Retinal pigment epithelial cell (primary cell): ENCODE measurements around the gene NCOA6.

Experiments
- DNase-seq: peaks from one replicate; pipeline ENCODE4 v3.0.0-alpha.2; 2010; ENCODE audit warnings: low read depth
- H3K4me3 ChIP-seq: 2 replicates; pipeline ENCODE4 v1.5.1; 2011; ENCODE audit warnings: mild to moderate bottlenecking, low read length, control low read depth, moderate library complexity
- TF ChIP-seq, protein P1 (sequence below): conservative IDR thresholded peaks from 2 replicates; pipeline ENCODE4 v1.5.1; 2011; ENCODE audit warnings: low read depth, low read length, control low read depth, inconsistent platforms

The NCOA6 gene

DNA sequence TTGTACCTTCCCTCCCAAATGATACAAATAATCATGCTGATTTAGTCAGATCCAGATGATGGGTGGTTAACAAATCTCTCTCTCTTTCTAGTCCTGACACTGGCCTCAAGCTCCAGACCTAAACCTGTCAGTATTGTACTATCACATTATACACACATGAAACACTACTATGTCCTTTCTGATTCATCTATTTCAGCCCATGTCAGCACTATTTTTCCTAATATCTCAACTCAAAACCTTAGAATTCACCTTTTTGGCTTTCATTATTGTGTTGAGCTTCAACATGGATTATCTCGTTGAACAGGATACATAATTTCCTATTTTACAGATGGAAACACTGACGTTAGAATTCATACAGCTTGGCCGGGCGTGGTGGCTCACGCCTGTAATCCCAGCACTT is 152.0 kb downstream of the NCOA6 start:
- no peak for DNase-seq
- TF ChIP-seq, protein P1, sequence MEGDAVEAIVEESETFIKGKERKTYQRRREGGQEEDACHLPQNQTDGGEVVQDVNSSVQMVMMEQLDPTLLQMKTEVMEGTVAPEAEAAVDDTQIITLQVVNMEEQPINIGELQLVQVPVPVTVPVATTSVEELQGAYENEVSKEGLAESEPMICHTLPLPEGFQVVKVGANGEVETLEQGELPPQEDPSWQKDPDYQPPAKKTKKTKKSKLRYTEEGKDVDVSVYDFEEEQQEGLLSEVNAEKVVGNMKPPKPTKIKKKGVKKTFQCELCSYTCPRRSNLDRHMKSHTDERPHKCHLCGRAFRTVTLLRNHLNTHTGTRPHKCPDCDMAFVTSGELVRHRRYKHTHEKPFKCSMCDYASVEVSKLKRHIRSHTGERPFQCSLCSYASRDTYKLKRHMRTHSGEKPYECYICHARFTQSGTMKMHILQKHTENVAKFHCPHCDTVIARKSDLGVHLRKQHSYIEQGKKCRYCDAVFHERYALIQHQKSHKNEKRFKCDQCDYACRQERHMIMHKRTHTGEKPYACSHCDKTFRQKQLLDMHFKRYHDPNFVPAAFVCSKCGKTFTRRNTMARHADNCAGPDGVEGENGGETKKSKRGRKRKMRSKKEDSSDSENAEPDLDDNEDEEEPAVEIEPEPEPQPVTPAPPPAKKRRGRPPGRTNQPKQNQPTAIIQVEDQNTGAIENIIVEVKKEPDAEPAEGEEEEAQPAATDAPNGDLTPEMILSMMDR = no peak
- no peak overlapping the region for H3K4me3 ChIP-seq

DNA sequence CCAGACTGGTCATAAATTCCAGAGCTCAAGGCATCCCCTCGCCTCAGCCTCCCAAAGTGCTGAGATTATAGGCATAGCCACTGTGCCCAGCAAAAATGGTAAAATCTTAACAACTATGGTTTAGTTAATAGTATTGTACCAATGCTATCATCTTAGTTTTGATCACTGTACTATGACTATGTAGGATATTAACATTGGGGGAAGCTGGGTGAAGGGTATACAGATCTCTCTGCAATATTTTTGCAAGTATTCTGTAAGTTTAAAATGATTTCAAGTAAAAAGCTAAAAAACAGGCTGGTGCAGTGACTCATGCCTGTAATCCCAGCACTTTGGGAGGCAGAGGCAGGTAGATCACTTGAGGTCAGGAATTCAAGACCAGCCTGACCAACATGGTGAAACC is 156.4 kb downstream of the NCOA6 start:
- no peak for DNase-seq
- no peak overlapping the region for H3K4me3 ChIP-seq
- TF ChIP-seq, protein P1 = no peak
